HEK293 (cell line): ENCODE data around the gene CDH12.
"Not testable (repeated sequence)": the region's sequence is repeated elsewhere in the genome, so short reads cannot be mapped to it uniquely, and the experiment has no call there.

Experiments
- CTCF ChIA-PET: fragments of 350-600 bp; formaldehyde crosslinking; extraction: SDS; loops from one replicate; lab custom pipeline; 2021; ENCODE audit warnings: antibody characterized with exemption; lab: Yijun Ruan, JAX
- POLR2A ChIA-PET: fragments of 300-600 bp; formaldehyde crosslinking; extraction: SDS; loops from one replicate; lab custom pipeline; 2020; ENCODE audit warnings: antibody characterized with exemption, inconsistent platforms; lab: Yijun Ruan, JAX
- H3K27ac ChIP-seq: fragments of 200-500 bp; sonication (Bioruptor generic); 2 replicates; pipeline ENCODE4 v1.5.1; 2014; ENCODE audit warnings: low read depth, low read length, control low read depth, inconsistent platforms; ENCODE audit errors: extremely low read depth
- H3K36me3 ChIP-seq, 2 experiments: fragments of 200-500 bp in 1 of 2; sonication (Bioruptor generic) in 1 of 2; 1 replicate in 1 of 2; 2 replicates in 1 of 2; pipeline ENCODE4 v1.5.1; 2014 to 2017; ENCODE audit warnings: inconsistent platforms in 2 of 2, low read length in 2 of 2; ENCODE audit not compliant: control insufficient read depth in 2 of 2, insufficient read depth in 1 of 2
- H3K4me1 ChIP-seq: fragments of 200-500 bp; sonication (Bioruptor generic); 2 replicates; pipeline ENCODE4 v1.5.1; 2014; ENCODE audit warnings: mild to moderate bottlenecking, low read length, inconsistent platforms; ENCODE audit not compliant: control insufficient read depth, insufficient read depth
- H3K4me3 ChIP-seq: 2 replicates; pipeline ENCODE4 v1.5.1; 2011; ENCODE audit warnings: low read depth, mild to moderate bottlenecking, control low read depth, low read length, moderate library complexity
- H3K9me3 ChIP-seq: fragments of 200-500 bp; sonication (Bioruptor generic); 2 replicates; pipeline ENCODE4 v1.5.1; 2014; ENCODE audit warnings: low read depth, low read length, inconsistent platforms; ENCODE audit not compliant: control insufficient read depth, insufficient read depth
- EGR2 ChIP-seq: fragments of 450-650 bp; formaldehyde crosslinking; IDR thresholded peaks from 2 replicates; pipeline ENCODE4 v1.5.1; 2016; ENCODE audit warnings: low read depth, missing biosample characterization, missing genetic modification characterization
- FEZF1 ChIP-seq: fragments of 450-650 bp; formaldehyde crosslinking; IDR thresholded peaks from 2 replicates; pipeline ENCODE4 v1.5.1; 2016; ENCODE audit warnings: missing biosample characterization, missing genetic modification characterization
- GLI4 ChIP-seq: fragments of 450-650 bp; formaldehyde crosslinking; IDR thresholded peaks from 2 replicates; pipeline ENCODE4 v1.5.1; 2016; ENCODE audit warnings: missing biosample characterization, missing genetic modification characterization
- KLF10 ChIP-seq: fragments of 450-650 bp; IDR thresholded peaks from 2 replicates; pipeline ENCODE4 v1.5.1; 2018; ENCODE audit warnings: missing biosample characterization, mild to moderate bottlenecking, missing genetic modification characterization
- WT1 ChIP-seq: fragments of 450-650 bp; formaldehyde crosslinking; IDR thresholded peaks from 2 replicates; pipeline ENCODE4 v1.5.1; 2016; ENCODE audit warnings: missing biosample characterization, missing genetic modification characterization
- YY2 ChIP-seq: fragments of 450-650 bp; formaldehyde crosslinking; IDR thresholded peaks from 2 replicates; pipeline ENCODE4 v1.5.1; 2016; ENCODE audit warnings: missing biosample characterization, missing genetic modification characterization
- ZNF132 ChIP-seq: fragments of 450-650 bp; formaldehyde crosslinking; IDR thresholded peaks from 2 replicates; pipeline ENCODE4 v1.5.1; 2017; ENCODE audit warnings: missing biosample characterization, missing genetic modification characterization, borderline replicate concordance
- ZNF138 ChIP-seq: fragments of 450-650 bp; formaldehyde crosslinking; IDR thresholded peaks from 2 replicates; pipeline ENCODE4 v1.5.1; 2016; ENCODE audit warnings: missing biosample characterization, missing genetic modification characterization, borderline replicate concordance
- ZNF18 ChIP-seq: fragments of 450-650 bp; formaldehyde crosslinking; IDR thresholded peaks from 2 replicates; pipeline ENCODE4 v1.5.1; 2016; ENCODE audit warnings: missing biosample characterization, missing genetic modification characterization
- ZNF221 ChIP-seq: fragments of 450-650 bp; formaldehyde crosslinking; IDR thresholded peaks from 2 replicates; pipeline ENCODE4 v1.5.1; 2017; ENCODE audit warnings: missing biosample characterization, missing genetic modification characterization, borderline replicate concordance
- ZNF223 ChIP-seq: fragments of 450-650 bp; formaldehyde crosslinking; IDR thresholded peaks from 2 replicates; pipeline ENCODE4 v1.5.1; 2016; ENCODE audit warnings: missing biosample characterization, missing genetic modification characterization
- ZNF274 ChIP-seq, 2 experiments: fragments of 200-500 bp in 1 of 2; fragments of 450-650 bp in 1 of 2; sonication (Bioruptor generic) in 1 of 2; formaldehyde crosslinking in 1 of 2; IDR thresholded peaks; 2 replicates each; pipeline versions ENCODE4 v1.5.1 to v1.6.1; 2014 to 2016; ENCODE audit warnings: borderline replicate concordance in 1 of 2, inconsistent platforms in 1 of 2, low read length in 1 of 2, missing biosample characterization in 1 of 2, missing genetic modification characterization in 1 of 2
- ZNF311 ChIP-seq: fragments of 450-650 bp; formaldehyde crosslinking; IDR thresholded peaks from 2 replicates; pipeline ENCODE4 v1.5.1; 2017; ENCODE audit warnings: missing biosample characterization, missing genetic modification characterization, borderline replicate concordance
- ZNF366 ChIP-seq: fragments of 450-650 bp; formaldehyde crosslinking; conservative IDR thresholded peaks from 2 replicates; pipeline ENCODE4 v1.5.1; 2016; ENCODE audit warnings: missing biosample characterization, missing genetic modification characterization
- ZNF426 ChIP-seq: fragments of 450-650 bp; formaldehyde crosslinking; IDR thresholded peaks from 2 replicates; pipeline ENCODE4 v1.5.1; 2017; ENCODE audit warnings: missing biosample characterization, missing genetic modification characterization, mild to moderate bottlenecking, inconsistent platforms, moderate library complexity
- ZNF473 ChIP-seq: fragments of 450-650 bp; formaldehyde crosslinking; IDR thresholded peaks from 2 replicates; pipeline ENCODE4 v1.5.1; 2017; ENCODE audit warnings: missing biosample characterization, missing genetic modification characterization
- ZNF555 ChIP-seq: fragments of 450-650 bp; formaldehyde crosslinking; conservative IDR thresholded peaks from 2 replicates; pipeline ENCODE4 v1.5.1; 2017; ENCODE audit warnings: missing biosample characterization, mild to moderate bottlenecking, missing genetic modification characterization, inconsistent platforms
- ZNF600 ChIP-seq: fragments of 450-650 bp; formaldehyde crosslinking; IDR thresholded peaks from 2 replicates; pipeline ENCODE4 v1.5.1; 2016; ENCODE audit warnings: missing biosample characterization, missing genetic modification characterization
- ZNF626 ChIP-seq: fragments of 450-650 bp; sonication (Bioruptor Pico); formaldehyde crosslinking; IDR thresholded peaks from 2 replicates; pipeline ENCODE4 v1.5.1; 2018; ENCODE audit warnings: missing biosample characterization, missing genetic modification characterization, inconsistent platforms
- ZNF664 ChIP-seq: fragments of 450-650 bp; formaldehyde crosslinking; IDR thresholded peaks from 2 replicates; pipeline ENCODE4 v1.5.1; 2016; ENCODE audit warnings: missing biosample characterization, missing genetic modification characterization
- ZNF707 ChIP-seq: fragments of 450-650 bp; formaldehyde crosslinking; IDR thresholded peaks from 2 replicates; pipeline ENCODE4 v1.5.1; 2016; ENCODE audit warnings: missing biosample characterization, missing genetic modification characterization

Gene CDH12

GRCh38 chr5:22033066-22033465 lies 820.1 kb downstream of the CDH12 start:
- TF ChIP-seq EGR2 (tag by site-specific recombination) (no peak), WT1 (tag by site-specific recombination) (no peak), KLF10 (tag by site-specific recombination) (no peak), ZNF223 (tag by site-specific recombination) (no peak), ZNF138 (no peak), ZNF221 (no peak), ZNF132 (tag by site-specific recombination) (no peak), ZNF18 (tag by site-specific recombination) (no peak)
- Histone ChIP-seq H3K4me1 (no peaks in the 10 kb centered on the region), H3K36me3 (no peaks in the 10 kb centered on the region)

DNA sequence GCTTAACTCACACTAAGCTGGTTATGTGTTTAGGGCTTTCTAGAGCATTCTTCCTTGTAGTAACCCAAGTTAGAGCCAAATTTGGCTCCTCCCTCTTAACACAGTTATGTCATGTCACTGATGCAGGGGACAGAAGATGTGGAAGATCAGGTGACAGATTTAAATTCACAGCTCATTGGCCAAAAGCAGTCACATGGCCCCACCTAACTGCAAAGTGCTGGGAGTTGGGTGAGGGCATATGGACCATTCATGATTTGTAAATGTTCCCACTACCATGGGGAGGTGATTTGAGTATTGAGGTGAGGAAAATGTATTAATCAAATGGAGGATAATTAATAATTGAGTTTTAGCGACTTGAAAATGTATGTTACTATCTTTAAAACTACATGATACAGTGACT lies 829.4 kb downstream of the CDH12 start:
- H3K36me3 ChIP-seq: no peaks in the 10 kb centered on the region
- no peak overlapping the region for H3K27ac ChIP-seq
- H3K9me3 ChIP-seq: no peaks in the 10 kb centered on the region
- ChIA-PET POLR2A (no interaction called here), CTCF (no interaction called here)
- H3K4me1 ChIP-seq: no peaks in the 10 kb centered on the region
- TF ChIP-seq ZNF555 (tag by site-specific recombination) (no peak), ZNF707 (tag by site-specific recombination) (no peak), ZNF132 (tag by site-specific recombination) (no peak), ZNF311 (tag by site-specific recombination) (no peak), ZNF473 (tag by site-specific recombination) (no peak), ZNF664 (tag by site-specific recombination) (no peak), ZNF366 (tag by site-specific recombination) (no peak), FEZF1 (tag by site-specific recombination) (no peak), YY2 (tag by site-specific recombination) (no peak), ZNF626 (tag by site-specific recombination) (no peak), GLI4 (no peak), ZNF274 (IDR thresholded peaks at IDR 0.05; ENCODE audit: low read length) (no peak), ZNF274 (tag by site-specific recombination; IDR thresholded peaks at IDR 0.05; ENCODE audit: borderline replicate concordance) (no peak), ZNF600 (tag by site-specific recombination) (no peak), ZNF426 (tag by site-specific recombination) (no peak)
- no peak overlapping the region for H3K4me3 ChIP-seq

More at GRCh38 chr5:22033066-22033465, 820.1 kb downstream of the CDH12 start:
- ChIA-PET CTCF (no interaction called here), POLR2A (interaction anchor here (0.6 kb wide), 1 partner anchor 173 kb away, joined by 4 read pairs; no protein-coding TSS in a partner anchor)
- Histone ChIP-seq H3K4me3 (no peak overlapping the region), H3K9me3 (no peaks in the 10 kb centered on the region), H3K27ac (no peak overlapping the region)

- POLR2A ChIA-PET, H3K4me3 ChIP-seq, H3K9me3 ChIP-seq, H3K36me3 ChIP-seq, H3K4me1 ChIP-seq, CTCF ChIA-PET, H3K27ac ChIP-seq: not testable (repeated sequence)
These were observed 840.3 kb downstream of the CDH12 start for GRCh38 chr5:22012893-22013292.

GRCh38 chr5:22010808-22011207 lies 842.3 kb downstream of the CDH12 start:
- POLR2A ChIA-PET, H3K36me3 ChIP-seq, H3K27ac ChIP-seq, H3K4me3 ChIP-seq, H3K9me3 ChIP-seq, H3K4me1 ChIP-seq, CTCF ChIA-PET: not testable (repeated sequence)

DNA sequence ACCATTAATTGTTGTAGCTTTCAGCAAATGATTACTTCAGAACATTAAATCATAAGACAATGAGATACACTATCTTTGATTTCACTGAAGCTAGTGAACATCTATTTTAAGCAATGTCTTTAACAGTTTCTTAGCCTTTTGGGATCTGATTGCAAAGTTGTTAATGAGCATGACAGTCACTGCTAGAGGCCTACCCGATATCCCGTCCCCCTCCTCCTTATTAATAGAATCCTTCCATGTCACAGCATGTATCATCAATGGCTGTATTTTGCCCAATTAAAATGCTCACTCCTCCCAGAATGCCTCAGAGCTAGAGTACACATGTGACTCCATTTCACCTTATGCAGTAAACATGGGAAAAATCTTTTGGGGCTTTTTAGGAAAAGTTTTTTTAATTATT lies 852.0 kb downstream of the CDH12 start:
- CTCF ChIA-PET, POLR2A ChIA-PET, H3K4me1 ChIP-seq, H3K9me3 ChIP-seq, H3K27ac ChIP-seq, H3K36me3 ChIP-seq, H3K4me3 ChIP-seq: not testable (repeated sequence)

DNA sequence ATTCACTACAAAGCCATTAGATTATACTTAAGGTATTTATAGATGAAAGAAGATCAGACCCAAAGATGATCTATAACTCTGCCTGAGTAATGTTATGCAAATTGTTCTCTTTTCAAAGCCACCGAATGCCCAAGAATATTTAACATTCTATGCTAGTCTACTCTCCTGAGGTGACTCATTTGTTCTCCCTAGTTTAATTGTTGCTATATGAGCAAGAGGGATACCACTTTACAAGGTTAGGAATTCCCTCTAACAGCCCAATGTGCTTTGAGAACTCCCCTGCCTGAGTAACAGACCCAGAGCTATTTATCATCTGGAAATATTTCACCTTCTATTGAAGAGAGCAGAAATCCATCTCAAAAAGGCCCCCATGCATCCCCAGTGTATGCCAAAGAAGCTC lies 867.3 kb downstream of the CDH12 start:
- H3K9me3 ChIP-seq, CTCF ChIA-PET, H3K4me3 ChIP-seq, H3K4me1 ChIP-seq, POLR2A ChIA-PET, H3K27ac ChIP-seq, H3K36me3 ChIP-seq: not testable (repeated sequence)
